Cardiac muscle cell (in vitro differentiated cells and primary cell): ENCODE data around the gene MYO5C. TPM values are rescaled to one million over a fixed set of nuclear protein-coding genes. Genes with fewer than 3 reads are reported as not detected.

ENCODE experiments used
- DNase-seq, 2 donors: peaks; one replicate each; pipeline versions ENCODE4 v3.0.0 to v3.0.0-alpha.2; 2010 to 2017; ENCODE audit warnings: low read depth in 1 of 2, low spot score in 1 of 2
- H3K27ac ChIP-seq: fragments of 200-600 bp; sonication (generic); 2 replicates; pipeline ENCODE4 v1.5.1; 2016
- H3K27me3 ChIP-seq: fragments of 200-600 bp; sonication (generic); 2 replicates; pipeline ENCODE4 v1.6.0; 2016; ENCODE audit warnings: control low read depth
- H3K36me3 ChIP-seq: fragments of 200-600 bp; sonication (generic); 2 replicates; pipeline ENCODE4 v1.5.1; 2016; ENCODE audit warnings: control low read depth
- H3K4me1 ChIP-seq: fragments of 200-600 bp; sonication (generic); 2 replicates; pipeline ENCODE4 v1.8.1; 2017; ENCODE audit warnings: low read depth, mild to moderate bottlenecking, mixed run types
- H3K4me3 ChIP-seq: fragments of 200-600 bp; sonication (generic); 2 replicates; pipeline ENCODE4 v1.5.1; 2016; ENCODE audit warnings: mild to moderate bottlenecking
- H3K9me3 ChIP-seq: fragments of 200-600 bp; sonication (generic); 2 replicates; pipeline ENCODE4 v1.5.1; 2017; ENCODE audit warnings: low read depth, mild to moderate bottlenecking, control low read depth
- CTCF ChIP-seq: IDR thresholded peaks from 2 replicates; pipeline ENCODE4 v1.5.1; 2012; ENCODE audit warnings: low read depth, mild to moderate bottlenecking, low read length
- polyA plus RNA-seq: library from polyadenylated mRNA; unstranded; fragments of >200 nt; fragmentation: Nextera tagmentation; extraction: Ambion mirVana; gene quantifications from 2 replicates; pipeline ENCODE4 v1.2.1, GENCODE V29; 2016
- total RNA-seq: library from RNA; depleted of rRNA; stranded (reverse); fragments of >200 nt; gene quantifications from 2 replicates; pipeline ENCODE4 v1.2.3, GENCODE V29; 2016

The MYO5C gene
- total and polyA plus RNA-seq, 2 experiments from 2014 or later = 2.9 to 8.5 TPM

GRCh38 chr15:52183562-52184173 lies 111.9 kb downstream of the MYO5C start:
- DNase-seq = peak; percentile 54 to 61
- Histone ChIP-seq H3K4me1 (peaks cover 8% of the 10 kb centered on the region), H3K9me3 (no peaks in the 10 kb centered on the region), H3K27me3 (peaks cover 24% of the 10 kb centered on the region), H3K36me3 (no peaks in the 10 kb centered on the region), H3K27ac (no peak overlapping the region), H3K4me3 (no peak overlapping the region)
- peak; percentile 76 for TF ChIP-seq CTCF

GRCh38 chr15:52181938-52182780 lies 113.4 kb downstream of the MYO5C start:
- H3K36me3 ChIP-seq = no peaks in the 10 kb centered on the region
- DNase-seq = peak in 1 of 2 donors; percentile 25
- no peaks in the 10 kb centered on the region for H3K9me3 ChIP-seq
- H3K27ac ChIP-seq = no peak overlapping the region
- no peak overlapping the region for H3K4me3 ChIP-seq
- TF ChIP-seq CTCF = no peak
- peaks cover 8% of the 10 kb centered on the region for H3K4me1 ChIP-seq
- H3K27me3 ChIP-seq = peaks cover 24% of the 10 kb centered on the region

GRCh38 chr15:52180851-52181450 lies 114.7 kb downstream of the MYO5C start:
- peaks cover 24% of the 10 kb centered on the region for H3K27me3 ChIP-seq
- peaks cover 8% of the 10 kb centered on the region for H3K4me1 ChIP-seq
- H3K4me3 ChIP-seq = no peak overlapping the region
- H3K9me3 ChIP-seq = no peaks in the 10 kb centered on the region
- no peaks in the 10 kb centered on the region for H3K36me3 ChIP-seq
- no peak for TF ChIP-seq CTCF
- no peak overlapping the region for H3K27ac ChIP-seq
- DNase-seq = no peak

GRCh38 chr15:52180196-52180835 lies 115.3 kb downstream of the MYO5C start:
- no peak for DNase-seq
- no peaks in the 10 kb centered on the region for H3K9me3 ChIP-seq
- H3K27ac ChIP-seq = no peak overlapping the region
- peaks cover 6% of the 10 kb centered on the region for H3K4me1 ChIP-seq
- H3K36me3 ChIP-seq = no peaks in the 10 kb centered on the region
- peak overlapping the region; percentile 61 for H3K4me3 ChIP-seq
- H3K27me3 ChIP-seq = peaks cover 24% of the 10 kb centered on the region
- TF ChIP-seq CTCF = no peak
